ENCODE measurements around the gene CRTC2. TPM values are rescaled to one million over a fixed set of nuclear protein-coding genes. Genes with fewer than 3 reads are reported as not detected.

Gene CRTC2
- total and polyA plus RNA-seq, 9 of the 15 experiments (the other 6 are each of a cell fraction or from before 2014, with no cell fraction given) = 2.7 to 26.4 (median 10.2) TPM

- TF ChIP-seq ZBTB8A (IDR thresholded peaks at IDR 0.05; ENCODE audit: partially characterized antibody) = no peak
- TF ChIP-seq RBM34 (IDR thresholded peaks at IDR 0.05; ENCODE audit: borderline replicate concordance, insufficient read depth, low read length) = no peak
- TF ChIP-seq THRA (IDR thresholded peaks at IDR 0.05) = no peak
- TF ChIP-seq POLR2A (conservative IDR thresholded peaks at IDR 0.05) = peak; percentile 83
- peak; percentile 24; the same call in 1 of the 2 replicates for TF ChIP-seq ATF4 (CRISPR knock-in tag; IDR thresholded peaks at IDR 0.05)
- TF ChIP-seq TRIM28 (IDR thresholded peaks at IDR 0.05) = no peak
- TF ChIP-seq CBFA2T2 (conservative IDR thresholded peaks at IDR 0.05) = no peak
- no peak for TF ChIP-seq BHLHE40 (IDR thresholded peaks at IDR 0.05; ENCODE audit: low read length)
- TF ChIP-seq STAG1 (CRISPR knock-in tag; IDR thresholded peaks at IDR 0.05; ENCODE audit: borderline replicate concordance) = no peak
- TF ChIP-seq TAL1 (IDR thresholded peaks at IDR 0.05) = no peak
- no peak for TF ChIP-seq KLF16 (IDR thresholded peaks at IDR 0.05)
- no peak for TF ChIP-seq ZNF707 (CRISPR knock-in tag; conservative IDR thresholded peaks at IDR 0.05)
- TF ChIP-seq TFAP4 (CRISPR knock-in tag; IDR thresholded peaks at IDR 0.05; ENCODE audit: borderline replicate concordance) = peak; percentile 58
- TF ChIP-seq CHD4 (IDR thresholded peaks at IDR 0.05; ENCODE audit: insufficient read depth, insufficient replicate concordance, low read depth, low read length, poor library complexity, severe bottlenecking) = no peak
- TF ChIP-seq KAT7 (CRISPR knock-in tag; IDR thresholded peaks at IDR 0.05; ENCODE audit: borderline replicate concordance) = no peak
- peak; percentile 99 for TF ChIP-seq CREB3L1 (IDR thresholded peaks at IDR 0.05; ENCODE audit: borderline replicate concordance, low read depth)
Observed at GRCh38 chr1:153977250-153978240, 19.1 kb upstream of the CRTC2 start, which contains the start of gene JTB (continued).

All from K562 (cell line).